ENCODE data around the gene TMEM132D.

The TMEM132D gene

DNA sequence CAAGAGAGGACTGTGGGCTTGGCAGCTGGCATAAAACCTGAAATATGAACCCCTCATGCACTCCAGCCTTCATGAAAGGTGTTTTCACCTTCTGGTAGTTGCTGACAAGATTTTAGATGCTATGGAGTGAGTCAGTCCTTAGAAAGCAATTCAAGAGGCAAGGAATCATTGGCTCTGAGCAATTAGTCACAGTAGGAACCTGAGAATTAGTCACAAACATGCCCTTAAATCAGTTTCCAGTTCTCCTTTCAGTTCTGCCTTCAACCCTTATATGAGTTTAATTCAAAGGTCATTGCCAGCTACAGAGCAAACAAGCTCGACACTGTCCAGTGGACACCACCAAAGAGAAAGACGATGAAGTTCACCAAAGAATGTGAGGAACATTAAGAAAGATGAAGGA lies 578.3 kb downstream of the TMEM132D start:
- no peak for TF ChIP-seq CTCF (IDR thresholded peaks at IDR 0.05; ENCODE audit: low read depth, low read length)
- DNase-seq (ENCODE audit: low read depth in 2 of 2): no peak
- no peak overlapping the region for H3K4me3 ChIP-seq (replicated peaks in 1 of 2; ENCODE audit: low read depth in 2 of 2, low read length in 2 of 2)

DNA sequence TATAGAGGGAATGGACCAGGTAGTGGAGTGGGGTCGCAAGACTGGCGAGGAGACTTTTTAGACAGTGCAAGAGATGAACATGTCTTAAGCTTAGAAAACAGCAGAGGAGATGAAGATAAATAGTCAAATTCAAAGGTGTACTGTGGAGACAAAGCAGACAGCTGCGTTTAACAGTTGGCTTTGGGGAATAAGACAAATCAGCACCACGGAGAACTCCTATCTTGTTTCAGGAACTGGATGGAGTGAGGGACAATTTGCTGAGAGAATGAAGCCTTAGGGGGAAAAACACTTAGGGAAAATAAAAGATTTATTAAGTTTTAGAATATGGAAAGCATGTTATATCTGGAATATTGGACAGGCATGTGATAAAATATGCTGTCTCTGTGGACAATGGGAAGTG lies 591.8 kb downstream of the TMEM132D start:
- no peak overlapping the region for H3K4me3 ChIP-seq (replicated peaks in 1 of 2; ENCODE audit: low read depth in 2 of 2, low read length in 2 of 2)
- no peak for TF ChIP-seq CTCF (IDR thresholded peaks at IDR 0.05; ENCODE audit: low read depth, low read length)
- DNase-seq (ENCODE audit: low read depth in 2 of 2): no peak

DNA sequence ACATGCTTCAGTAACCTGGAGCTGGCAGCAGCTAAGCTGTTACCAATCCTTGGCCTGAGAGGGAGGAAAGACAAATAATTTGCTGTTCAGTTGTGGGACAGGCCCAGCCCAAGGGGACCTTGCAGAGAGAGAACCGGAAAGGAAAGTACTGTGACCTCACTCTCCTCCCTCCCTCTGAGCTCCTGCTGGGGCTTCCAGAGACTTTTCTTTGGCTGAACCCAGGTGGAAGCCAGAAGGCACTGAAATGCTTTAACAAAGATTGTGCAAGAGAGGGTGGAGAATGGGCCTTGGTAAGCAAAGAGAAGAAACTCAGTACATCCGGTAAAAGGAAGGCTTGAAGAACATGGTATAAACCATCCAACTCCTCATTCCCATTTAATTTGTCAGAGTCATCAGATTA lies 593.5 kb downstream of the TMEM132D start:
- DNase-seq (ENCODE audit: low read depth in 2 of 2): no peak
- H3K4me3 ChIP-seq (replicated peaks in 1 of 2; ENCODE audit: low read depth in 2 of 2, low read length in 2 of 2): no peak overlapping the region
- no peak for TF ChIP-seq CTCF (IDR thresholded peaks at IDR 0.05; ENCODE audit: low read depth, low read length)

DNA sequence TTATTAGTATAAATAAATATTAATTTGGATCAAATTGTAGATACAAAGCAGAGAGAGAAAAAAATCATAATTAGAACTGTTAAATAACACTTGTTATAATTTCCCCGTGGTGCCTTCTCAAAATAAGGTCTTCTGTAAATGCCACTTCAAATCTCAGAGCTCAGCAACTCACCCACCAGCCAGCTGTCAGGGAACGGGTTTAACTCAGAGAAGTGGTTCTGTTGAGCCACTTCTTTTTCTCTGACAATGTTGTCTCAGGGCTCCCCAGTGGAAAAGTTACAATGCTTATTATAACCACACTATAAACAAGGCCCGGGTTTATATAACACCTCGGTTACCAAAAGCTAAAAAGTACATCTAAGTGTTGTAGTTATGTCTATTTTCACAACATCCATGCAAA lies 598.0 kb downstream of the TMEM132D start:
- TF ChIP-seq CTCF (IDR thresholded peaks at IDR 0.05; ENCODE audit: low read depth, low read length): no peak
- no peak overlapping the region for H3K4me3 ChIP-seq (replicated peaks in 1 of 2; ENCODE audit: low read depth in 2 of 2, low read length in 2 of 2)
- no peak for DNase-seq (ENCODE audit: low read depth in 2 of 2)

- H3K4me3 ChIP-seq (replicated peaks in 1 of 2; ENCODE audit: low read depth in 2 of 2, low read length in 2 of 2): no peak overlapping the region
- TF ChIP-seq CTCF (IDR thresholded peaks at IDR 0.05; ENCODE audit: low read depth, low read length): no peak
- no peak for DNase-seq (ENCODE audit: low read depth in 2 of 2)
Observed at GRCh38 chr12:129304529-129304928, 599.3 kb downstream of the TMEM132D start.

DNA sequence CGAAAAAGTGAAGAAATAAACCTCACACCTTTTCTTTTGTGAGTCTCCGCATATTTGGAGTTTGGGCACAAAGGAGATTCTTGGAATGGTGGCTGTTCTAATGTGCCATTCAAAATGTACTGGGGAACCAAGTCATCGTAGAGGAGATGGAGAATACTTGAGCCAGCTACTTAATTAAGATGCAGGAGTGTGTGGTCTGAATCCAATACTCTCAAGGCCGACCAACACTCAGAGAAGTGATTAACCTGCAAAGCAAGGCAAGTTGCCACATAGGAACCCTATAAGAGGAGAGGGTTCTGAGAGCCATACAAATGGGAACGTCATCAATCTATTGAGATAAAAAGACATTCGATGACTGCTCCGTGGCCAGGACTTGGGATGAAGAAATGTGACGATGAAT lies 603.8 kb downstream of the TMEM132D start:
- DNase-seq (ENCODE audit: low read depth in 2 of 2): no peak
- no peak overlapping the region for H3K4me3 ChIP-seq (replicated peaks in 1 of 2; ENCODE audit: low read depth in 2 of 2, low read length in 2 of 2)
- no peak for TF ChIP-seq CTCF (IDR thresholded peaks at IDR 0.05; ENCODE audit: low read depth, low read length)

DNA sequence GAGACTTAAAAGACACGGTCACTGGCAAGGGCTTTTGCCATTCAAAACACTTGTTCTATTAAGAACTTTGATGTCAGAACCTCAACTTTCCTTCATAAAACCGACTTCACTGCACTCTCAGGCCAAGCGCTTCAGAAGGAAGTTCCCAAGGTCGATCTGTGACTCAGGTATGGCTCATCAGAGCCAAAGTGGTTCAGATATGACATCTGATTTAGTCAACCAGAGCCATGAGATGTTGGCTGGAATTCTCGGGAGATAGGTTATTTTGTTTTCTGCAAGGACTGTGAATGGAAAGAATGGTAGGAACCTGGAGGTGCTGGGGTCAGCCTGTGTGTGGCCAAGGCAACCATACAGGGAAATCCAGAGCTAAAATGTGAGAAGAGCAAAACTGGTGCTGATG lies 604.9 kb downstream of the TMEM132D start:
- no peak overlapping the region for H3K4me3 ChIP-seq (replicated peaks in 1 of 2; ENCODE audit: low read depth in 2 of 2, low read length in 2 of 2)
- no peak for TF ChIP-seq CTCF (IDR thresholded peaks at IDR 0.05; ENCODE audit: low read depth, low read length)
- no peak for DNase-seq (ENCODE audit: low read depth in 2 of 2)
